ENCODE data around the gene NKD1. TPM values are rescaled to one million over a fixed set of nuclear protein-coding genes. Genes with fewer than 3 reads are reported as not detected.

Gene NKD1
- total RNA-seq, 1 donor from 2014 or later = 27.8 TPM

DNA sequence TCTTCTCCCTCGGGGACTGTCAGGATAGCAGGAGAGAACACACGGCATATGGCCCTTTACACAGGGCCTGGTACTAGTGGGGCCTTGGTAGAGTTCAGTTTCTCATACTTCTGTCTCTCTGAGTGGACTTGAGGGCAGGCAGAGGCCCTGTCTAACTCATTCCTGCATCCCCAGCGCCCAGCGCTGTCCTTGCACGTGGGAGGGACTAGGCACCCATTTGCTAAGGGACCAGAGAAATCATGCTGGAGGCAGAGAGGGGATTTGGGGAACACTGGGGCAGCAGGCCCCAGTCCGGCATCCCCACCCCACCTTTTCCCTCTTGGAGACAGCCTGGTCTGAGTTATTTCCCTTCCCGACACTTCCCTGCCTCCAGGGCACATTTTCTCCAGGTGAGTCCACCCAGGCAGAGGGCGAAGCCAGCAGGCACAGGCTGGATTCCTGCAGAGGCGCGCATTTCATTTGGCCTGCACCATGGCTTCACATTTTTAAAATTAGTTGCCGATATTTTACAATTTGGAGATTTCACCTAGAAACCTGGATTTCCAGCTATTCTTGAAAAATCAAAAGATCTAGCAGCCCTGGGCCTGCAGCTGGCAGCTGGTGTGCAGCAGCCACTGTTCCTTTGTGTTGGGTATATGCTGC, 9.7 kb upstream of the NKD1 start:
- DNase-seq (ENCODE audit: low spot score) = no peak

DNA sequence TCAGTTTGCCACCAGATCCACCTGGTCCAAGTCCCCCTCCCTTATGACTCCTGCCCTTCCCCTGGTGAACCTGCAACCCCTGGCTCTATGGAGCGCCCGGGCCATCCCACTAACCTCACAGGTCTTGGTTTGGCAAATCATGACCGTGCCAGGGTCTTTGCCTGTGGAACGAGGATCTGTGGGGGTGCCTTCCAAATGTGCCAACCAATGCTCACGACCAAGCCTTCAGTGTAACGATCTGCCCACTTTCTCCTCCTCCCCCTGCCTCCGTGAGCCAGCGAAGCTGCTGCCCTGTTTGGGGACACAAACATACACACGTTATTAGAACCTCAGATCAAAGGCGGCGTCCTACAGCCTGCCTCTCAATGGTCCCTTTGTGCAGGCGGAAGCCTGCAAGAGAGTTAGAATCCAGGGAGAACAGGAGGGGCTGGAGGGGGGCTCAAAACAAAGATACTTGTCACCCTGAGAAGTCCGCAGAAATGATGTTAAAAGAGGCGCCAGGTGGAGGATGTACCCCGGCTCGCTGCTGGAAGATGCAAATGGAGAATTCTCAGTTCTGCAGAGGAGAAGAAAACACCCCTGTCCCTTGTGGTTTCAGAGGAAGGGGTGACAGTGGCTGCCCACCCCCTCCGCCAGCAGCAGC, 9.0 kb upstream of the NKD1 start:
- DNase-seq (ENCODE audit: low spot score) = no peak

DNA sequence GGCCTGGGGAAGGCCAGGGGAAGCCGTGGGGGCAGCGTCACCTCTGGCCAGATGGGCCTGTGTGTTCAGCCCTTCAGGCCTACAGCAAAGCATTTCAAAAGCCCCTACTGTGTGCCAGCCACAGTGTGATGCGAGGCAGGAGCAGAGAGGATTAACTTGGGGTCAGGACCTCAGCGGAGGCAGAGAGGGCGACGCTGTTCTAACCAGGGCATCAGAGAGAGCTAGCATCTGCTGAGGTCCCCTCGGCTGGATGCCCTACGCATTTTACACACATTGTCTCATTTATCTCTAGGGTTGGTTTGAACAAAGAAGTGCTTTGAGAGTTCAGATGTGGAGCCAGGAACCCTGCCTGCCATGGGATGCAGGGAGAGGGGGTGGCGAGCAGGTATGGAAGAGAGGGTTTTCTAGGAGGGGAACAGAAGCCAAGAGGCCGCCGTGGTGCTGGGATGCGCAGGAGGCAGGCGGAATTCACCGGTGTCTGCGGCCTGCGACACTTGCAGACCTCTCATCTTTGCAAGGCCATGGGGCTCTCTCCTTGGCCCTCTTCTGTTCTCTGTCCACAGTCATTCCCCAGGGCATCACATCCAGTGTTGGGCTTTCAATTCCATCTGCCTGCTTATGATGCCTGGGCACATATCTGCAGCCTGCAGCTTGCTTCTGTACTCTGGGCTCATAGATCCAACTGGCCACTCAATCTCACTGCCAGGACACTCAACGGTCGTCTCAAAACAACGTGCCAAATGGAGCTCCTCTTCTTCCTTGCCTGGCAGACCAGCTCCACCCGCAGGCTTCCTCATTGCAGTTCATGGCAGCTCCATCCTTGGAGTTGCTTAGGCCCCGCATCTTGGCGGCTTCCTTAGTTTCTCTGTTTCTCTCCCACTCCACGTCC, 8.1 kb upstream of the NKD1 start:
- no peak for DNase-seq (ENCODE audit: low spot score)

DNA sequence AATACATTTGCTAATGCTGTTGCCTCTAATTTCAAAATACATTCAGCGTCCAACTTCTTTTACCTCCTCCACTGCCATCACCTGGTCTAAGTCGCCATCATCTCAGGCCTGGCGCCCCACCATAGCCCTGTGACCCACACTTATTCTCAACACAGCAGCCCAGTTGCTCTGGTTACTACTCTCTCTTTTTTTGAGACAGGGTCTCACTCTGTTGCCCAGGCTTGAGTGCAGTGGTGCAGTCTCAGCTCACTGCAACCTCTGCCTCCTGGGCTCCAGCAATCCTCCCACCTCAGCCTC, 7.5 kb upstream of the NKD1 start:
- DNase-seq (ENCODE audit: low spot score) = no peak

DNA sequence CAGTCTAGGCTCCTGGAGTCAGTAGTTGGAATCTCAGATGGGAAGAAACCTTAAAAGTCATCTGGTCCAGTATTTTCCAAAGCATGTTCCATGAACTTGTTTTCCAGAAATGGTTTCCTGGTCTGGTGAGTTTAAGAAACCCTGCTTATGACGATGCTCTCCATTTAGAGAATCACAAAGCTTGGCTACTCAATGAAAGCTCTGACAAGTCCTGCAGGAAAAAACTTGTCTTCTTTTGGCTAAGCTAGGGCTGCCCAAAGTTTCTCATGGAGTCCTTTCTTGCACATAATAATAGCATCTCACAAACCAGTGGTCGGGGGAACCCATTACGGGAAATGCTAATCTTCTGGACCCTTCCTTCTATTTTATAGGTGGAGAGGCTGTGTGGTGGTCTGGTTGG, 5.5 kb upstream of the NKD1 start:
- no peak for DNase-seq (ENCODE audit: low spot score)

DNA sequence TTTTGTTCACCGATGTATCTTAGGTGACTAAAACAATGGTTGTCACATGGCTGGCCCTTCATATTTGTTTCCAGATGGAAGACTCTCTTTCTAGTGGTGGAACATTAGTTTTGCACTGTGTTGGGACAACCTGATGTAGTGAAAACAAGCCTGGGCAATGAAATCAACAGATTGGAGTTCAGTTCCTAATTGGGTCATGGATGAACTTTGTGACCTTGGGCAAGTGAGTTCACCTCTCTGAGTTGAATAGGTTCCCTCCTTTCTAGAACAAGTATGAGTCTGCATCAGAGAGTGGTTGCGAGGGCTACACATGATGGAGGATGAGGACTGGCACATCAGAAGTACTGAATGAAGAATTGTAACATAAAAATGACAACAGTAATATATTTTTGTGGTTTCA, 2.1 kb upstream of the NKD1 start:
- no peak for DNase-seq (ENCODE audit: low spot score)

DNA sequence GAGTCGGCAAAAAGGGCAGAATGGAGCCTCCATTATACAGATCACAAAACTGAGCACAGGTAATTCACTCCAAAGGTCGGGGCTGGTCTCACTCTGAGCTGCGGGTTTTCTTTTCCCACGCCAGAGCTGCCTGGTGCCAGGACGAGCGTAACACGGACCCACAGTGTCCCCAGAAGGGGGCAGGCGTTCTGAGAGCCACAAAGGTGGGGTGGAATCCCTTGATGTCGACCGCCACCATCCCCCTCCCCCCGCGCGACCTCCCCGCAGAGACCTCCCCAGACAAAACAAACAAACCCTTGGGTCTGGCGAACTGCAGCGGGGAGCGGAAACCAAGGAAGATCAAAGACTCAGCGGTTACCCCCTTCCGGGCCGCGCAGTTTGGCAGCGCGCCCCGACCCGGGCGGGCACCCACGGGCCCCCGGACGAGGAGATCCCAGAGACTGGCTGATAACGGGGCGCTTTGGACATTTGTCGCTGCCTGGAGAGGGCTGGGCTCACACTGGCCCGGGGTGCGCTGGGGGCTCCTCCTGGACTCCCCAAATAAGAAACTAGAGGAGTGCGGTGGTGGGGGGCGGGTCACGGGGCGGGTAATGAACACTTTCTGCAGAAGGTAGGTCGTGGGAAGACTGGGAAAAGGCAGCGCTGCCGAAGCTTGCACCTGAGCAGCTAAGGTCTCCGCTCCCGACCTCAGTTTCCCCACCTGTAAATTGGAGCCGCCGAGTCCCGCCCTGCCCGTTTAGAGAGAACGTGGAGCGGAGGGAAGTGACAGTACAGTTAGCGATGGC, 664 bp upstream of the NKD1 start:
- DNase-seq (ENCODE audit: low spot score) = peak; percentile 61

DNA sequence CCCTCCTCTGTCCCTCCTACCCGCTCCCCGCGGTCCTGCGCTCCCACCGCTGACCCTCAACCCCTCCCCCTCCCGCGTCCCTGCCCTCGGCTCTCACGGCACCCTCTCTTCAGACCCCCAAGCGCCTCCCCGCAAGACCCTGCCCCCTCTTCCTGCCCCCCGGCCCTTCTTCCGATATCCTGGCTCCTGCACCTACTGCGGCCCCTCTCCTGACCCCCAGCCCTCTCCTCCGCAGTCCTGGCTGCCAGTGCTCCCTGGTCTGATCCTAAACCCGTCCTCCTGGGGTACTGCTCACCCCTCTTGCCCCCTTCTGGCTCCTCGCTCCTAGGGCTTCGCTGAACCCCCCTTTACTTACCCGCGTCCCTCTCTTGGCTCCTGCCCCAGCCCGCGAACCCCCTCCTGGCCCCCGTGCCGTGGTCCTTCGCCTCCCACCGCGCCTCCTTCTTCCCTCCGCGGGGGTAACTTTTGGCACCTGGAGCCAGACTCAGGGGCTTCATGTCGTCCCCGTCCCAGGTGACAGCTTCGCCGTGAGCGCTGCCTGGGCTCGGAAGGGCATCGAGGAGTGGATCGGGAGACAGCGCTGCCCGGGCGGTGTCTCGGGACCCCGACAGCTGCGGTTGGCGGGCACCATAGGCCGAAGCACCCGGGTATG, 839 bp downstream of the NKD1 start:
- DNase-seq (ENCODE audit: low spot score) = no peak

DNA sequence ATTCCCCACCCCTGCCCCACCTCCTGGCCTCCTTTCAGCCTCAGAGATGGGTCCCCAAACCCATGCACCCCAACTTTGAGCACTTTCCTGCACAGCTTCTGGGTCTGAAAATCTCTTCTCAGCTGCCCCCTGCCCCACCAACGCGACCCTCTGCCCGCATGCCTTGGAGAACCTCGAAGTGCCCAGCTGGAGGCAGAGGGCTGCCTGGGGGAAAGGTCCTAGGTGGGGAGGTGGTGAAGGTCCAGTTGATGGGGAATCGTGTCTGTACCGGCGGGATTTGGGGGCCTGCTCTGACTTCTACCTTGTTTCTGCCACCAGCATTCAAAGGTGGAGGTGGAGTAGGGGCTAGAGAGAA, 1.3 kb downstream of the NKD1 start:
- DNase-seq (ENCODE audit: low spot score) = no peak

DNA sequence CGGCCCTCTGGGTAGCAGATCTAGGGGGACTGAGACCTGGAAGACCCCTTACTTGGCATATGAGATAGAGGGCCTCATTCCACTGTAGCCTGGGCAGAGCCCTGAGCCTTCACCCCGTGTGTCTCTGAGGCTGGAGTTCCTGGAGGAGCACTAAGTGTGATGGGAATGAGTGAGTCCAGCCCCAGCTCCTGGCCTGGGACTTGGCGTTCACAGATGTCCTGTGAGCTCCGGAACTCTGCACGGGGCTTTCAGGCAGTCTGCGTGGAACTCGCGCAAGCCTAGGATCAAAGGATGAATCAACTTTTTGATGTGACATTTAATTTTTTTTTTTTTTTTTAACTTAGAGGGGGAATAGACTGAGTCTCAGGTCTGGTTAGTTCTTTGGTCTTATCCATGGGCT, 1.8 kb downstream of the NKD1 start:
- no peak for DNase-seq (ENCODE audit: low spot score)

DNA sequence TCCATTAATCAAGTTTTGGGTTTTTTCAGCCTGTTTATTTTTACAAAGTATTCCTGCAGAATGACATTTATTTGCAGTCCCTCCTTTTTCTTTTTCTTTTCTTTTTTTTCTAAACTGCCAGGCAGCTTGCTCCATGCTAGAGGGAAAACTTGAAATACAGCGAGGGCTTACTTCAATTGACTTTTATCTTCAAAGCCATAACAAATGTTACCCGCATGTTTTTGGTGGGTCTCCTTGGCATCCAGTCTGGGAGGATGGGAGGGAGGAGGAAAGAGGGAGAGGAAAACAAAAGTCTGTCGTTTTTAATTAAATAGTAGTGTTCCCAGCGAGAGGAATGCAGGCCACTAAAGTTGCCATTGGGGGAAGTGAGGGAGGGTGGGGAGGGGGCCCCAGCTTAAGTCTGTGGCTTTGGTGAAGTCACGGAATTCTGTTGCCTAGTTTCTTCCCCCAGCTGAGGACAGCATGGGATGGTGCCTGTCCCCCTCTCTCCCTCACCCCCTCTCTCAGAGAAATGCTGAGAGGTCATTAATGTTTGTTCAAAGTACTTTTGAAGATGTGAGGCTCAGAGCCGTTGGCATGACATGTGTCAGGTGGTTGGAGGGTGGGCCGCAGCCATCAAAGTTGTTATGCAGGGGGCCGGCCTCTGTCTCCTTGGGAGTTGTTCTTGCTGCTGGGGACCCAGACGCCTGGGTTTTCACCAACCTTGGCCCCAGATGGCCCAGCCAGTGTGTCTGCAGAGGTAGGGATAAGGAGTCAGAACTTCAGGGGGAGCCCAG, 2.9 kb downstream of the NKD1 start:
- no peak for DNase-seq (ENCODE audit: low spot score)

DNA sequence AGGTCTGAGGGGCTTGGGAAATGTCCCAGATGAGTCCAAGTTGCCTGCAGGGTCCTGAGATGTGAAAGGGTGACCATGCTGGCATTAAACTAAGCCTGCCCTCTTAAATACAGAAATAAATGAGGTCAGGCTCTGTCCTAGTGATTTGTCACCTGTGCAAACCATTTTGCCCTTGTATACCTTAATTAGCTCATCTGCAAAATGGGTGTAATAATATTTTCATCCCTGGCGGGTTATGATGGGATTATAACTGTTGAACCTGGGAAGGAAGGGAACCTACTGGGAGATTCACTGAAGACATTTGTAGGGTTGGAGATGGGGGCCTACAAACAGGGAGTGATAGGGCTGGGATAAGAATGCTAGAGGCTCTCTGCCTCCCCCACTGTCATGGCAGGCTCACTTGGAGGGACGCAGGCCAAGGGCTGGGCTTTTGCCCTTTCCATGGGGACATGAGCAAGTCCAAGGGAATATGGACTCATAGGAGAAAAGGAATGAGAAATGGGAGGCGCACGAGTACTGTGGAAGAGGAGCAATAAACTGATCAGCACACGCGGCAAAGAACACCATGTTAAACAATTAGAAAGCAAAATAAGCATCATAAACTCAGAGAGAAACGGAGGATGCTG, 4.4 kb downstream of the NKD1 start:
- no peak for DNase-seq (ENCODE audit: low spot score)

DNA sequence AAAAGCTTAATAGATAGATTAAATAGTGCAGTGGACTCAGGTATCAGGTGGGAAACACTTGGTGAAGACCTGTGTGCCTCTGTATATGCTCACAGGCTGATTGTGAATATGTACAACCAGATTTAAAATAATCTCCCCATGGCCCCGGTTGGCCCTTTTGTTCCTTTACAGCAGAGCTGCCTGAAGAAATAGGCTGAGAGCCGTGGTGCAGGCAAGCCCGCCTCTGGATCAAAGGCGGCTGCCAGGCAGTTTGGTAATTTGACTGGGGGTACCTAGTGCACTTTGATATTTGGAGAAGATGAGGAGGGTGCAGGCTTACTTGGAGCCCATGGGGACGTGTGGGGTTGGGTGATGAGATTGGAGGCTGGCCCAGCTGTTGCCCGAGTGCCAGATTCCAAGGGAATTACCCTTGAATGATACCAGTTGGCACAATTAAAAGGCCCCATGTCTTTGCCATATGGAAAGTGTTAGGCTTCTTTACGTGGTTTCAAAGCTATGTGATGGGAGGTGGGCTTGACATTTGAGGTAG, 5.0 kb downstream of the NKD1 start:
- DNase-seq (ENCODE audit: low spot score) = no peak

DNA sequence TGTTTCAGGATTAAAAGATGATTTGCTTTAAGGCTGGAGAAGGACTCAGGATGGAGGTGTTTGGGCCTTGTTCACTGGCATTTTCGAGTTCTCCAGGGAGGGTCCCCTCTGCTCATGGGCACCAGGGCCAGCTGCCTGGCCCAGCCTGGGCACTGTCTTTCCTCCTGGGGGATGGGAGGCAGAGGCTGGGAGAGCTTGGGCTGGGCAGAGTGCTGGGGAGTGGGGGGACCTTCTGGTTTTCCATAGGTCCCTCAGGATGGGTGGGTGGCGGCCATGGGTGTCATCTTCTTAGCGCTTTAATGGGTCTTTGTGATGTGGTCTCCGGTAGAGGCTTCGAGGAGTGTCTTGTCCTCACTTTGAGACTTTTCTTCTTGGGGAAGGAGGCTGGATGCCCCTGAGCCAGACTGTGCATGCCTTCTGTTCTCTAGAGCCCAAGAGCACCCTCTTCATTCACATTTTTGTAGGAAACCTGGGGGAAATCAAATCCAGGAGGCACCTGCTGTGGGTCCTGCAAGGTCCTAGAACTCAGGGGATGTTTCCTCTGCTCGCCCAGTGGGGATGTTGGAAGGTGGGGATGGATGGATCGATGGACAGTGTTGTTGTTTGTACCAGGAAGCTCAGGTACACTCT, 5.7 kb downstream of the NKD1 start:
- no peak for DNase-seq (ENCODE audit: low spot score)

DNA sequence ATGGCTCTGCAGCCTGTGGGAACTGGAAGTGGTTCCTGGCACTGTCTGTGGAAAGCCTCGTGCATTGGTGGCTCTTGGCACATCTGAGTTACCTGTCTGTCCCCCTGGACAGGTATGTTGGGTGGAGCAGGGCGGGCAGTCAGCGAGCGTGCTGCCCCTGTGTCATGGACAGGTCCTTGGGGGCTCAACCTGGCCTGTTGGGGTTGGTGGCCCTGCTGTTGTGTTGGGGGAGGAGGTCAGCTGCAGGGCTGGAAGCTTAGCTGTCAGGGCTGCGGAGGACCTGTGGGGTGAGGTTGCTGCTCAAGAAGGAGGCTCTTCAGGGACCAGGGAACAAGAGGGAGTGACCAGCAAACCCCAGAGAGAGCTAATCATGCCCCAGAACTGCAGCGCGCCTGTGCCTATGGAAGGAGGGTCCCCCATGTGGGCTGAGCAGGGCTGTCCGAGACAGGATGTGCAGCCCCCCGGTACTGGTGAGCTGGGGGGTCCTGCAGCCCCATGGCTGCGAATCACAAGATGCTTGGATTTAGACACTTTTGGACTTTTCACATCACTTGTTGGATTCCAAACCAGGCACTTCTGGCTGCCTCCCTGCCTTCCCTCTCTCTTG, 7.2 kb downstream of the NKD1 start:
- no peak for DNase-seq (ENCODE audit: low spot score)

DNA sequence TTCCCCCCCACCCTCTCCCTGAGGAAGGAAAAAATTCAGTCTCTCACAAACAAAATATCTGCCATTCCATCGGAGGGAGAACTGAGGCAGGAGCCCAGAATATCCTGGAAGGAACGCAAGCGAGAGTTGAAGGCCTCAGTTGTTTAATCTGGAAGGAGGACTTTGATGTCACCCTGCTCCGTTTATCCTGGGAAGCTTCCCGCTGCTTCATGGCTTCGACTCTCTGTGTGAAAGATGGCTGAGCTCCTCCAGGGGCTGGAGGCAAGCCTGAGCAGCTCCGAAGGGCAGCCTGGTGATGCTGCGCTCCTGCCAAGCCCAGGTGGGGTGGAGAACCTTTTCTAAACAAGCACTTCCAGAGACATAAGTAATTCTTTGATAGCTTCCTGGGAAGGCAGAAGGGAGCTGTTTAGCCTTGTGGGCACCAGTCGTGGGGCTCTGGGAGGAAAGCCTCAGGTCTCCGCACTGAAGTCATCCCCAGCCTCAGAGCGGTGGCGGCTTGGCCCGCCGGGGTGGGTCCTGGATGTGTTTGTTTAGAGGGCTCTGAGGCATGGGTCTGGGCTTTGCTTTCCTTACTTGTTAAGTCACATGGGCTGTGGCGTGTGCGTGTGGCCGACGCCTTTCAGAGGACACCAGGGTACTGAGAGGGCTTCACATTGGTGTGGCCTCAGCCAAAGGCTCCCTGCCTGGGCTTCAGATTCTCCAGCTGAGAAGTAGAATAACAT, 7.9 kb downstream of the NKD1 start:
- DNase-seq (ENCODE audit: low spot score) = no peak

DNA sequence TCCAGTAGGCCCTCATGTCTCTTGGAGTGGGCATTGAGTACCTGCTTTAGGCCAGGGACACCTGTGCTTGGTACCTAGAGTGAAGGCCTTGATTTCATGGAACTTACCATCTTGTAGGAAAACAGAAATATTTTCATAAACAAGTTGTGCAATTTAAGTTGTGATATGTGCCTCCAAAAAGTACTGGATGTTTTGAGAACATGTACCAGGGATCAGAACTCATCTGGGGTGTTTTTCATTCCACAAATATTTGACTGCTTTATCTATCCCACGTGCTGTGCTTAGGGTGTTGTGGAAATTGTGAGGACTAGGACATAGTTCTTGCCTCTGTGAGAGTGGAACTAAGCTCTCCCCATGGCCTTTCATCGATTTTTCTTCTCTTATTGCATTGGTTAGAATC, 8.8 kb downstream of the NKD1 start:
- no peak for DNase-seq (ENCODE audit: low spot score)

DNA sequence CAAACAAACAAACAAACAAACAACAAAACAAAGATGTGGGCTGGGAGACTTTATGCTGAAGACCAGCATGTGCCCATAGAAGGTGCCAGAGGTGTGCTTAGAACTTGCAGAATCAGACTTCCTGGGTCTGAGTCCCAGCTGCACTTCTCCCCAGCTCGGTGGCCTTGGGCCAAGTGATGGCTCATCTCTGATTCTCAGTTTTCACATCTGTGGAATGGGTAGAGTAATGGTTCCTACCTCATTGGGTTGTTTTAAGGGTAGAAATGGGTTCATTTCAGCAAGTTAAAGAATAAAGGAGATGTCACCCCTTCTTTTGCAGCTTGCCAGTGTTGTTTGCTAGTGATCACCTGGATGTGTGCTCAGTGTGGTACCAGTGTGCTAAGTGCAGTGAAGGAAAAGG, 10.7 kb downstream of the NKD1 start:
- DNase-seq (ENCODE audit: low spot score) = no peak

DNA sequence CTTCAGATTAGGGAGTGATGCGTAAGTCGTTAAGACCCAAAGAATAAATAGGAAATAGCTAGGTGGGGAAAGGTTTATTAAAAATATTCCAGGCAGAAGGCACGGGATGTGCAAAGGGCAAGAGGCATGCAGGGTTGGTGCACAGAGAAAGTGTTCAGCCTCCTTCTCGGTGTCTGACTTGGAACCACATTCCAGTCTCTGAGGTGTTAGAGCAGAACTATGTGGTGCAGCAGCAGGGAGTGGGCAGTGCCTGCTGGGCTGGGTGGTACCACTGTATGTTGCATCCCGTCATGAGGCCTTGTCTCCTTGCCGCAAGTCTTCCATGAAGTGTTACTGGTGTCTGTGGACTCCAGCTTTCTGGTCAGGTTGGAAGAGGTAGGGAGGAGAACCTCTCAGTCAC, 11.1 kb downstream of the NKD1 start:
- DNase-seq (ENCODE audit: low spot score) = no peak
